HepG2 (cell line): ENCODE measurements around the gene RNASE12. TPM values are rescaled to one million over a fixed set of nuclear protein-coding genes. Genes with fewer than 3 reads are reported as not detected.

ENCODE experiments used
- ATF7-NPFF ChIP-seq: sonication (generic); formaldehyde crosslinking; IDR thresholded peaks from 2 replicates; pipeline ENCODE4 v1.8.1; 2023; ENCODE audit warnings: mild to moderate bottlenecking, low read depth, missing genetic modification reagents, moderate library complexity
- CENPX ChIP-seq: sonication (generic); formaldehyde crosslinking; IDR thresholded peaks from 2 replicates; pipeline ENCODE4 v1.9.0; 2021; ENCODE audit warnings: mild to moderate bottlenecking, missing genetic modification reagents, moderate library complexity
- SATB2 ChIP-seq: sonication (generic); formaldehyde crosslinking; IDR thresholded peaks from 2 replicates; pipeline ENCODE4 v1.5.0; 2020; ENCODE audit warnings: missing genetic modification reagents
- ZBTB38 ChIP-seq: sonication (generic); formaldehyde crosslinking; IDR thresholded peaks from 2 replicates; pipeline ENCODE4 v1.5.1; 2020; ENCODE audit warnings: mild to moderate bottlenecking, missing genetic modification reagents
- ZIK1 ChIP-seq: sonication (generic); formaldehyde crosslinking; IDR thresholded peaks from 2 replicates; pipeline ENCODE4 v1.5.0; 2020; ENCODE audit warnings: mild to moderate bottlenecking, low read depth, missing genetic modification reagents, borderline replicate concordance
- ZNF124 ChIP-seq: sonication (generic); formaldehyde crosslinking; IDR thresholded peaks from 2 replicates; pipeline ENCODE4 v1.4.0; 2020; ENCODE audit warnings: missing genetic modification reagents
- ZNF232 ChIP-seq: sonication (generic); formaldehyde crosslinking; IDR thresholded peaks from 2 replicates; pipeline ENCODE4 v1.4.0; 2020; ENCODE audit warnings: missing genetic modification reagents, borderline replicate concordance
- ZNF253 ChIP-seq: sonication (generic); formaldehyde crosslinking; IDR thresholded peaks from 2 replicates; pipeline ENCODE4 v1.8.0; 2022; ENCODE audit warnings: mild to moderate bottlenecking, missing genetic modification reagents, borderline replicate concordance
- ZNF317 ChIP-seq: sonication (generic); formaldehyde crosslinking; IDR thresholded peaks from 2 replicates; pipeline ENCODE4 v1.5.0; 2020; ENCODE audit warnings: mild to moderate bottlenecking, missing genetic modification reagents
- ZNF367 ChIP-seq: sonication (generic); formaldehyde crosslinking; IDR thresholded peaks from 2 replicates; pipeline ENCODE4 v1.4.0; 2020; ENCODE audit warnings: missing genetic modification reagents, borderline replicate concordance
- ZNF644 ChIP-seq: IDR thresholded peaks from 2 replicates; pipeline ENCODE4 v1.6.1; 2016; ENCODE audit warnings: low read depth
- ZNF749 ChIP-seq: sonication (generic); formaldehyde crosslinking; IDR thresholded peaks from 2 replicates; pipeline ENCODE4 v1.8.0; 2022; ENCODE audit warnings: mild to moderate bottlenecking, missing genetic modification reagents, moderate library complexity, borderline replicate concordance
- ZSCAN22 ChIP-seq: sonication (generic); formaldehyde crosslinking; IDR thresholded peaks from 2 replicates; pipeline ENCODE4 v1.4.0; 2020; ENCODE audit warnings: mild to moderate bottlenecking, missing genetic modification reagents
- ZSCAN31 ChIP-seq: sonication (generic); formaldehyde crosslinking; IDR thresholded peaks from 2 replicates; pipeline ENCODE4 v1.5.0; 2020; ENCODE audit warnings: low read depth, mild to moderate bottlenecking, missing genetic modification reagents
- ZSCAN9 ChIP-seq: IDR thresholded peaks from 2 replicates; pipeline ENCODE4 v1.6.1; 2016; ENCODE audit warnings: borderline replicate concordance
- polyA plus RNA-seq, 8 experiments: library from polyadenylated mRNA; depleted of rRNA in 3 of 8; stranded (reverse) in 7 of 8; unstranded in 1 of 8; fragments of >200 nt; fragmentation: Illumina TruSeq in 4 of 8; extraction: Trizol in 4 of 8; gene quantifications; 2 replicates each; pipeline versions ENCODE4 v1.2.1 to v1.2.3, GENCODE V29; 2011 to 2016; ENCODE audit warnings: low read depth in 4 of 8, missing spikeins in 1 of 8, mixed read lengths in 1 of 8; ENCODE audit not compliant: insufficient read depth in 1 of 8
- total RNA-seq, 5 experiments: library from RNA; depleted of rRNA; stranded (reverse); fragments of >200 nt; fragmentation: Illumina TruSeq; extraction: Trizol; gene quantifications; 2 replicates each; pipeline ENCODE4 v1.2.3, GENCODE V29; 2016; ENCODE audit warnings: low read depth in 1 of 5
- TF ChIP-seq, protein P1 (sequence below): sonication (generic); formaldehyde crosslinking; IDR thresholded peaks from 2 replicates; pipeline ENCODE4 v1.5.0; 2020; ENCODE audit warnings: missing genetic modification reagents
- TF ChIP-seq, protein P2 (sequence below): sonication (generic); formaldehyde crosslinking; conservative IDR thresholded peaks from 2 replicates; pipeline ENCODE4 v1.5.0; 2020; ENCODE audit warnings: missing genetic modification reagents
- TF ChIP-seq, protein P3 (sequence below): sonication (generic); formaldehyde crosslinking; IDR thresholded peaks from 2 replicates; pipeline ENCODE4 v1.5.0; 2020; ENCODE audit warnings: missing genetic modification reagents
- TF ChIP-seq, protein P4 (sequence below): fragments of 450-650 bp; IDR thresholded peaks from 2 replicates; pipeline ENCODE4 v1.6.1; 2017; ENCODE audit warnings: mild to moderate bottlenecking
- TF ChIP-seq, protein P5 (sequence below): sonication (generic); formaldehyde crosslinking; IDR thresholded peaks from 2 replicates; pipeline ENCODE4 v1.4.0; 2020; ENCODE audit warnings: missing genetic modification reagents, borderline replicate concordance

RNASE12 gene
- total and polyA plus RNA-seq, 2 of the 13 experiments (the other 11 are each of a cell fraction or from before 2014, with no cell fraction given) = not detected

DNA sequence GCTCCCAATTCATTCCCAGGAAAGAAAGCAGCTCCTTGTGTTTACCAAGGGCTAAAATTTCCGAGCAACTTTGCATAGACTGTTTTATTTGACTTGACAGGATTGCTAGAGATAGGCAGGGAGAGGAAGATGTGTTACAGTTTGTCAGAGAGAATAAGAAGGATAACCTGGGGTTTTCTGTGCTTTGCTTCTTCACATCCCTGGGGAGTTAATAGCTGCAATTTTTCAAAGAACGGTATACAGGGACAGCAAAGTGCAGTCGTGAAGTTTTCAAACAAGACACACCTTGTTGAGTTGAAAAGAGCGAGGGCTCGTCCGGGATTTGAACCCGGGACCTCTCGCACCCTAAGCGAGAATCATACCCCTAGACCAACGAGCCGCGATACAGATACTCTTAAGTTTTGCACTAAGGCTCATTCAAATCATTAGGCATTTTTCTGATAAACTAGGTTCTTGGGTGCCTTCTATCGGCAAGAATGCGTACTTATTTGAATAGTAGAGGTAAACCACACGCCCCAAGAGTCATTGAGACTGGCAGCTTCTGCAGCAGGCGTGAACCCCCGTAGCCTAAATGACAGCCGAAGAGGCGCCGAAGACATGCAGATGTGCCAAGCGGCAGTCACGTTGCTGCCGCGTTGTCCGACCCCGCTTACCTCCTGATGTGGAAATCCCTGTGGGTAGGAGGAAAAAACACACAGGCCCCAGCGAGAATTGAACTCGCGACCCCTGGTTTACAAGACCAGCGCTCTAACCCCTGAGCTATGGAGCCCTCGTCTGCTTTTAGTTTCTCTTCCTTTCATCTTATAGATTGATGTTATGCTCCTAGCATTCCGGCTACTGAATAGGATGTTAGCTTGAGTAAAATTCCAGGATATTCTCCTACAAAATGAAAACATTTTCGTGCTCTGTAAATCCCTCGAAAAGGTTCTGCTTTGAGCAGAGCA, 22.2 kb upstream of the RNASE12 start (continued):
- TF ChIP-seq, protein P1, sequence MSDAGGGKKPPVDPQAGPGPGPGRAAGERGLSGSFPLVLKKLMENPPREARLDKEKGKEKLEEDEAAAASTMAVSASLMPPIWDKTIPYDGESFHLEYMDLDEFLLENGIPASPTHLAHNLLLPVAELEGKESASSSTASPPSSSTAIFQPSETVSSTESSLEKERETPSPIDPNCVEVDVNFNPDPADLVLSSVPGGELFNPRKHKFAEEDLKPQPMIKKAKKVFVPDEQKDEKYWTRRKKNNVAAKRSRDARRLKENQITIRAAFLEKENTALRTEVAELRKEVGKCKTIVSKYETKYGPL (CRISPR knock-in tag) = no peak
- TF ChIP-seq ZSCAN22 (peak; percentile 20; the same call in 1 of the 2 replicates), ZNF253 (CRISPR knock-in tag) (0 out of 2 replicates have a peak, but pooled peaks have one; percentile 36), ZIK1 (CRISPR knock-in tag) (no peak; the same call in 1 of the 2 replicates), ZNF317 (peak; percentile 75), ZNF232 (no peak; the same call in 1 of the 2 replicates), SATB2 (CRISPR knock-in tag) (peak; percentile 57; the same call in 1 of the 2 replicates), ZNF367 (CRISPR knock-in tag) (no peak), CENPX (no peak), ATF7-NPFF (CRISPR knock-in tag) (no peak), ZSCAN9 (CRISPR knock-in tag) (peak; percentile 89), ZNF749 (CRISPR knock-in tag) (peak; percentile 81; the same call in 1 of the 2 replicates), ZNF644 (CRISPR knock-in tag) (peak; percentile 4; the same call in 1 of the 2 replicates), ZBTB38 (CRISPR knock-in tag) (peak; percentile 70; the same call in 1 of the 2 replicates), ZNF124 (CRISPR knock-in tag) (peak; percentile 76; the same call in 1 of the 2 replicates), ZSCAN31 (CRISPR knock-in tag) (peak; percentile 92)
- TF ChIP-seq, protein P2, sequence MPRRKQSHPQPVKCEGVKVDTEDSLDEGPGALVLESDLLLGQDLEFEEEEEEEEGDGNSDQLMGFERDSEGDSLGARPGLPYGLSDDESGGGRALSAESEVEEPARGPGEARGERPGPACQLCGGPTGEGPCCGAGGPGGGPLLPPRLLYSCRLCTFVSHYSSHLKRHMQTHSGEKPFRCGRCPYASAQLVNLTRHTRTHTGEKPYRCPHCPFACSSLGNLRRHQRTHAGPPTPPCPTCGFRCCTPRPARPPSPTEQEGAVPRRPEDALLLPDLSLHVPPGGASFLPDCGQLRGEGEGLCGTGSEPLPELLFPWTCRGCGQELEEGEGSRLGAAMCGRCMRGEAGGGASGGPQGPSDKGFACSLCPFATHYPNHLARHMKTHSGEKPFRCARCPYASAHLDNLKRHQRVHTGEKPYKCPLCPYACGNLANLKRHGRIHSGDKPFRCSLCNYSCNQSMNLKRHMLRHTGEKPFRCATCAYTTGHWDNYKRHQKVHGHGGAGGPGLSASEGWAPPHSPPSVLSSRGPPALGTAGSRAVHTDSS (CRISPR knock-in tag) = peak; percentile 94
- TF ChIP-seq, protein P3, sequence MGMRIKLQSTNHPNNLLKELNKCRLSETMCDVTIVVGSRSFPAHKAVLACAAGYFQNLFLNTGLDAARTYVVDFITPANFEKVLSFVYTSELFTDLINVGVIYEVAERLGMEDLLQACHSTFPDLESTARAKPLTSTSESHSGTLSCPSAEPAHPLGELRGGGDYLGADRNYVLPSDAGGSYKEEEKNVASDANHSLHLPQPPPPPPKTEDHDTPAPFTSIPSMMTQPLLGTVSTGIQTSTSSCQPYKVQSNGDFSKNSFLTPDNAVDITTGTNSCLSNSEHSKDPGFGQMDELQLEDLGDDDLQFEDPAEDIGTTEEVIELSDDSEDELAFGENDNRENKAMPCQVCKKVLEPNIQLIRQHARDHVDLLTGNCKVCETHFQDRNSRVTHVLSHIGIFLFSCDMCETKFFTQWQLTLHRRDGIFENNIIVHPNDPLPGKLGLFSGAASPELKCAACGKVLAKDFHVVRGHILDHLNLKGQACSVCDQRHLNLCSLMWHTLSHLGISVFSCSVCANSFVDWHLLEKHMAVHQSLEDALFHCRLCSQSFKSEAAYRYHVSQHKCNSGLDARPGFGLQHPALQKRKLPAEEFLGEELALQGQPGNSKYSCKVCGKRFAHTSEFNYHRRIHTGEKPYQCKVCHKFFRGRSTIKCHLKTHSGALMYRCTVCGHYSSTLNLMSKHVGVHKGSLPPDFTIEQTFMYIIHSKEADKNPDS (CRISPR knock-in tag) = peak; percentile 84; the same call in 1 of the 2 replicates
- TF ChIP-seq, protein P4, sequence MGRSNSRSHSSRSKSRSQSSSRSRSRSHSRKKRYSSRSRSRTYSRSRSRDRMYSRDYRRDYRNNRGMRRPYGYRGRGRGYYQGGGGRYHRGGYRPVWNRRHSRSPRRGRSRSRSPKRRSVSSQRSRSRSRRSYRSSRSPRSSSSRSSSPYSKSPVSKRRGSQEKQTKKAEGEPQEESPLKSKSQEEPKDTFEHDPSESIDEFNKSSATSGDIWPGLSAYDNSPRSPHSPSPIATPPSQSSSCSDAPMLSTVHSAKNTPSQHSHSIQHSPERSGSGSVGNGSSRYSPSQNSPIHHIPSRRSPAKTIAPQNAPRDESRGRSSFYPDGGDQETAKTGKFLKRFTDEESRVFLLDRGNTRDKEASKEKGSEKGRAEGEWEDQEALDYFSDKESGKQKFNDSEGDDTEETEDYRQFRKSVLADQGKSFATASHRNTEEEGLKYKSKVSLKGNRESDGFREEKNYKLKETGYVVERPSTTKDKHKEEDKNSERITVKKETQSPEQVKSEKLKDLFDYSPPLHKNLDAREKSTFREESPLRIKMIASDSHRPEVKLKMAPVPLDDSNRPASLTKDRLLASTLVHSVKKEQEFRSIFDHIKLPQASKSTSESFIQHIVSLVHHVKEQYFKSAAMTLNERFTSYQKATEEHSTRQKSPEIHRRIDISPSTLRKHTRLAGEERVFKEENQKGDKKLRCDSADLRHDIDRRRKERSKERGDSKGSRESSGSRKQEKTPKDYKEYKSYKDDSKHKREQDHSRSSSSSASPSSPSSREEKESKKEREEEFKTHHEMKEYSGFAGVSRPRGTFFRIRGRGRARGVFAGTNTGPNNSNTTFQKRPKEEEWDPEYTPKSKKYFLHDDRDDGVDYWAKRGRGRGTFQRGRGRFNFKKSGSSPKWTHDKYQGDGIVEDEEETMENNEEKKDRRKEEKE = no peak
- TF ChIP-seq, protein P5, sequence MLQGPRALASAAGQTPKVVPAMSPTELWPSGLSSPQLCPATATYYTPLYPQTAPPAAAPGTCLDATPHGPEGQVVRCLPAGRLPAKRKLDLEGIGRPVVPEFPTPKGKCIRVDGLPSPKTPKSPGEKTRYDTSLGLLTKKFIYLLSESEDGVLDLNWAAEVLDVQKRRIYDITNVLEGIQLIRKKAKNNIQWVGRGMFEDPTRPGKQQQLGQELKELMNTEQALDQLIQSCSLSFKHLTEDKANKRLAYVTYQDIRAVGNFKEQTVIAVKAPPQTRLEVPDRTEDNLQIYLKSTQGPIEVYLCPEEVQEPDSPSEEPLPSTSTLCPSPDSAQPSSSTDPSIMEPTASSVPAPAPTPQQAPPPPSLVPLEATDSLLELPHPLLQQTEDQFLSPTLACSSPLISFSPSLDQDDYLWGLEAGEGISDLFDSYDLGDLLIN (CRISPR knock-in tag) = no peak; the same call in 1 of the 2 replicates
